HCT116 (cell line): Measurements from ENCODE around the gene OR1N2. TPM values are rescaled to one million over a fixed set of nuclear protein-coding genes. Genes with fewer than 3 reads are reported as not detected.

Experiments
- ATAC-seq: fragments of 200-7000 bp; cut with Tn5 transposase; 2 replicates; pipeline ENCODE4 v1.9.1; 2020; ENCODE audit warnings: mild to moderate bottlenecking, moderate library complexity
- BruUV-seq: library from RNA; stranded (reverse); fragments of 400-500 nt; replicated peaks from 2 replicates; lab custom pipeline; 2021; lab: Mats Ljungman, UMichigan
- CTCF ChIA-PET: fragments of 300-600 bp; sonication (Branson Sonifier 250); formaldehyde crosslinking; loops from one replicate; lab custom pipeline; 2021; ENCODE audit warnings: antibody characterized with exemption; lab: Charles Lee
- POLR2A ChIA-PET: fragments of 300-600, 350-600 bp; sonication (Branson Sonifier 250); formaldehyde crosslinking; loops from one replicate; lab custom pipeline; 2021; ENCODE audit warnings: antibody characterized with exemption; lab: Charles Lee
- RAD21 ChIA-PET, 2 experiments: fragments of 300-600 bp; sonication (Branson Sonifier 250); formaldehyde crosslinking; loops; one replicate each; lab custom pipeline; 2023; ENCODE audit warnings: low total read pairs in 2 of 2; ENCODE audit not compliant: uncharacterized antibody in 2 of 2, unreplicated experiment in 2 of 2, low non-redundant PET in 1 of 2; lab: Charles Lee
- DNase-seq: peaks from one replicate; pipeline ENCODE4 v3.0.0-alpha.2; 2010; ENCODE audit warnings: low read depth, low spot score
- H2AFZ ChIP-seq: fragments of 200-600 bp; shearing (Covaris generic), sonication (generic); 2 replicates; pipeline ENCODE4 v1.6.1; 2017; ENCODE audit warnings: low read depth, mixed run types, mixed read lengths, antibody characterized with exemption, low read length; ENCODE audit not compliant: poor library complexity, severe bottlenecking
- H3K27ac ChIP-seq: 2 replicates; pipeline ENCODE4 v1.5.1; 2012; ENCODE audit warnings: low read depth, low read length
- H3K27me3 ChIP-seq: fragments of 200-600 bp; sonication (generic); 2 replicates; pipeline ENCODE4 v1.6.1; 2016; ENCODE audit warnings: mixed run types, low read length, mixed read lengths; ENCODE audit not compliant: insufficient read depth
- H3K36me3 ChIP-seq, 2 experiments: fragments of 200-500 bp in 1 of 2; fragments of 200-600 bp in 1 of 2; sonication (Bioruptor generic) in 1 of 2; sonication (generic) in 1 of 2; 2 replicates each; pipeline versions ENCODE4 v1.5.1 to v1.6.1; 2014 to 2016; ENCODE audit warnings: low read length in 2 of 2, inconsistent platforms in 1 of 2, mixed read lengths in 1 of 2, mixed run types in 1 of 2; ENCODE audit not compliant: insufficient read depth in 2 of 2, control insufficient read depth in 1 of 2
- H3K4me1 ChIP-seq, 2 experiments: fragments of 200-600 bp in 1 of 2; sonication (generic) in 1 of 2; 2 replicates each; pipeline versions ENCODE4 v1.5.1 to v1.6.1; 2012 to 2017; ENCODE audit warnings: low read length in 2 of 2, inconsistent platforms in 1 of 2, mild to moderate bottlenecking in 1 of 2, mixed read lengths in 1 of 2, mixed run types in 1 of 2, moderate library complexity in 1 of 2; ENCODE audit not compliant: insufficient read depth in 2 of 2, control insufficient read depth in 1 of 2
- H3K4me2 ChIP-seq: fragments of 200-600 bp; sonication (generic); 2 replicates; pipeline ENCODE4 v1.6.1; 2017; ENCODE audit warnings: mixed run types, low read length, mixed read lengths
- H3K4me3 ChIP-seq, 2 experiments: fragments of 200-600 bp in 1 of 2; sonication (generic) in 1 of 2; replicated peaks in 1 of 2; 2 replicates each; pipeline ENCODE4 v1.5.1; 2011 to 2016; ENCODE audit warnings: low read length in 2 of 2, control low read depth in 1 of 2, low read depth in 1 of 2, mild to moderate bottlenecking in 1 of 2, mixed read lengths in 1 of 2, mixed run types in 1 of 2
- H3K79me2 ChIP-seq: fragments of 200-600 bp; sonication (generic); 2 replicates; pipeline ENCODE4 v1.6.1; 2017; ENCODE audit warnings: mild to moderate bottlenecking, mixed run types, low read length, moderate library complexity, mixed read lengths; ENCODE audit not compliant: insufficient read depth
- H3K9ac ChIP-seq: fragments of 200-600 bp; sonication (generic); 2 replicates; pipeline ENCODE4 v1.6.1; 2016; ENCODE audit warnings: low read length, mixed read lengths
- H3K9me2 ChIP-seq: fragments of 200-600 bp; sonication (generic), shearing (Covaris generic); 2 replicates; pipeline ENCODE4 v1.6.1; 2017; ENCODE audit warnings: mixed run types, mild to moderate bottlenecking, moderate library complexity; ENCODE audit not compliant: insufficient read depth
- H3K9me3 ChIP-seq, 2 experiments: fragments of 200-500 bp in 1 of 2; fragments of 200-600 bp in 1 of 2; sonication (Bioruptor generic) in 1 of 2; sonication (generic) in 1 of 2; 2 replicates each; pipeline ENCODE4 v1.6.1; 2014 to 2017; ENCODE audit warnings: low read length in 2 of 2, mixed read lengths in 2 of 2, inconsistent platforms in 1 of 2, low read depth in 1 of 2, mild to moderate bottlenecking in 1 of 2, mixed run types in 1 of 2, moderate library complexity in 1 of 2; ENCODE audit not compliant: control insufficient read depth in 1 of 2, insufficient read depth in 1 of 2
- H4K20me1 ChIP-seq: fragments of 200-600 bp; sonication (generic), shearing (Covaris generic); 2 replicates; pipeline ENCODE4 v1.6.1; 2017; ENCODE audit warnings: mixed run types, mild to moderate bottlenecking, moderate library complexity; ENCODE audit not compliant: insufficient read depth
- ATF3 ChIP-seq: IDR thresholded peaks from 2 replicates; pipeline ENCODE4 v1.6.1; 2012
- CBX3 ChIP-seq: IDR thresholded peaks from 2 replicates; pipeline ENCODE4 v1.6.1; 2012; ENCODE audit warnings: low read depth
- EGR1 ChIP-seq: IDR thresholded peaks from 2 replicates; pipeline ENCODE4 v1.6.1; 2012; ENCODE audit warnings: low read depth
- ELF1 ChIP-seq: IDR thresholded peaks from 2 replicates; pipeline ENCODE4 v1.6.1; 2012; ENCODE audit warnings: low read depth, borderline replicate concordance
- EZH2phosphoT487 ChIP-seq: fragments of 200-600 bp; IDR thresholded peaks from 2 replicates; pipeline ENCODE4 v1.6.1; 2018; ENCODE audit warnings: antibody characterized with exemption, borderline replicate concordance
- FOSL1 ChIP-seq: IDR thresholded peaks from 2 replicates; pipeline ENCODE4 v1.6.1; 2012; ENCODE audit warnings: low read depth
- POLR2A ChIP-seq: IDR thresholded peaks from 2 replicates; pipeline ENCODE4 v1.7.0; 2011; ENCODE audit warnings: borderline replicate concordance; ENCODE audit not compliant: insufficient read depth, insufficient read length; ENCODE audit errors: extremely low read depth
- RAD21 ChIP-seq: IDR thresholded peaks from 2 replicates; pipeline ENCODE4 v1.6.1; 2012; ENCODE audit warnings: low read depth, mild to moderate bottlenecking
- SIN3A ChIP-seq: IDR thresholded peaks from 2 replicates; pipeline ENCODE4 v1.6.1; 2012; ENCODE audit warnings: low read depth
- SRF ChIP-seq: IDR thresholded peaks from 2 replicates; pipeline ENCODE4 v1.6.1; 2012; ENCODE audit warnings: low read depth
- ZFX ChIP-seq: fragments of 450-650 bp; IDR thresholded peaks from 2 replicates; pipeline ENCODE4 v1.6.1; 2017
- ZNF274 ChIP-seq: fragments of 200-500 bp; sonication (Bioruptor generic); IDR thresholded peaks from 2 replicates; pipeline ENCODE4 v1.6.1; 2014; ENCODE audit warnings: mild to moderate bottlenecking, low read depth, low read length, inconsistent platforms
- intact Hi-C: fragments of 100-400 bp; cut with micrococcal nuclease; formaldehyde crosslinking; loops from 2 replicates; pipeline ENCODE4 v1.10.0; 2022
- total RNA-seq: library from RNA; stranded (reverse); gene quantifications from one replicate; pipeline ENCODE4 v1.2.1, GENCODE V29; 2021; ENCODE audit not compliant: unreplicated experiment
- TF ChIP-seq, protein P1 (sequence below): IDR thresholded peaks from 2 replicates; pipeline ENCODE4 v1.6.1; 2011; ENCODE audit warnings: mild to moderate bottlenecking, low read length, moderate library complexity; ENCODE audit not compliant: insufficient replicate concordance; ENCODE audit errors: extremely low read depth
- TF ChIP-seq, protein P2 (sequence below): IDR thresholded peaks from 2 replicates; pipeline ENCODE4 v1.6.1; 2012
- TF ChIP-seq, protein P3 (sequence below): IDR thresholded peaks from 2 replicates; pipeline ENCODE4 v1.6.1; 2012; ENCODE audit warnings: low read depth

OR1N2 gene
- total RNA-seq, 1 experiment from 2014 or later, result not detected

GRCh38 chr9:122546196-122546595, 6.7 kb upstream of the OR1N2 start:
- ATAC-seq, result no peak
- Histone ChIP-seq H3K4me1 (no peaks in the 10 kb centered on the region), H3K27me3 (peaks cover 25% of the 10 kb centered on the region), H3K9me3 (no peaks in the 10 kb centered on the region), H3K27ac (no peak overlapping the region), H3K4me3 (no peak overlapping the region), H4K20me1 (no peaks in the 10 kb centered on the region), H3K9ac (no peak overlapping the region), H3K79me2 (no peaks in the 10 kb centered on the region), H3K4me2 (no peak overlapping the region), H3K36me3 (no peaks in the 10 kb centered on the region), H2AFZ (no peak overlapping the region), H3K9me2 (no peaks in the 10 kb centered on the region)
- BruUV-seq, result no TSS peak
- POLR2A ChIA-PET, result no interaction called here
- CTCF ChIA-PET, result no interaction called here
- intact Hi-C loops, result no loop called here
- RAD21 ChIA-PET, result no interaction called here
- DNase-seq, result no peak
- TF ChIP-seq, protein P1, sequence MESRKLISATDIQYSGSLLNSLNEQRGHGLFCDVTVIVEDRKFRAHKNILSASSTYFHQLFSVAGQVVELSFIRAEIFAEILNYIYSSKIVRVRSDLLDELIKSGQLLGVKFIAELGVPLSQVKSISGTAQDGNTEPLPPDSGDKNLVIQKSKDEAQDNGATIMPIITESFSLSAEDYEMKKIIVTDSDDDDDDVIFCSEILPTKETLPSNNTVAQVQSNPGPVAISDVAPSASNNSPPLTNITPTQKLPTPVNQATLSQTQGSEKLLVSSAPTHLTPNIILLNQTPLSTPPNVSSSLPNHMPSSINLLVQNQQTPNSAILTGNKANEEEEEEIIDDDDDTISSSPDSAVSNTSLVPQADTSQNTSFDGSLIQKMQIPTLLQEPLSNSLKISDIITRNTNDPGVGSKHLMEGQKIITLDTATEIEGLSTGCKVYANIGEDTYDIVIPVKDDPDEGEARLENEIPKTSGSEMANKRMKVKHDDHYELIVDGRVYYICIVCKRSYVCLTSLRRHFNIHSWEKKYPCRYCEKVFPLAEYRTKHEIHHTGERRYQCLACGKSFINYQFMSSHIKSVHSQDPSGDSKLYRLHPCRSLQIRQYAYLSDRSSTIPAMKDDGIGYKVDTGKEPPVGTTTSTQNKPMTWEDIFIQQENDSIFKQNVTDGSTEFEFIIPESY, result no peak
- no peak for TF ChIP-seq POLR2A
- TF ChIP-seq EZH2phosphoT487, result no peak
- TF ChIP-seq FOSL1, result no peak
- TF ChIP-seq CBX3, result no peak
- TF ChIP-seq EGR1, result no peak
- TF ChIP-seq, protein P2, sequence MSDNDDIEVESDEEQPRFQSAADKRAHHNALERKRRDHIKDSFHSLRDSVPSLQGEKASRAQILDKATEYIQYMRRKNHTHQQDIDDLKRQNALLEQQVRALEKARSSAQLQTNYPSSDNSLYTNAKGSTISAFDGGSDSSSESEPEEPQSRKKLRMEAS, result no peak
- TF ChIP-seq, protein P3, sequence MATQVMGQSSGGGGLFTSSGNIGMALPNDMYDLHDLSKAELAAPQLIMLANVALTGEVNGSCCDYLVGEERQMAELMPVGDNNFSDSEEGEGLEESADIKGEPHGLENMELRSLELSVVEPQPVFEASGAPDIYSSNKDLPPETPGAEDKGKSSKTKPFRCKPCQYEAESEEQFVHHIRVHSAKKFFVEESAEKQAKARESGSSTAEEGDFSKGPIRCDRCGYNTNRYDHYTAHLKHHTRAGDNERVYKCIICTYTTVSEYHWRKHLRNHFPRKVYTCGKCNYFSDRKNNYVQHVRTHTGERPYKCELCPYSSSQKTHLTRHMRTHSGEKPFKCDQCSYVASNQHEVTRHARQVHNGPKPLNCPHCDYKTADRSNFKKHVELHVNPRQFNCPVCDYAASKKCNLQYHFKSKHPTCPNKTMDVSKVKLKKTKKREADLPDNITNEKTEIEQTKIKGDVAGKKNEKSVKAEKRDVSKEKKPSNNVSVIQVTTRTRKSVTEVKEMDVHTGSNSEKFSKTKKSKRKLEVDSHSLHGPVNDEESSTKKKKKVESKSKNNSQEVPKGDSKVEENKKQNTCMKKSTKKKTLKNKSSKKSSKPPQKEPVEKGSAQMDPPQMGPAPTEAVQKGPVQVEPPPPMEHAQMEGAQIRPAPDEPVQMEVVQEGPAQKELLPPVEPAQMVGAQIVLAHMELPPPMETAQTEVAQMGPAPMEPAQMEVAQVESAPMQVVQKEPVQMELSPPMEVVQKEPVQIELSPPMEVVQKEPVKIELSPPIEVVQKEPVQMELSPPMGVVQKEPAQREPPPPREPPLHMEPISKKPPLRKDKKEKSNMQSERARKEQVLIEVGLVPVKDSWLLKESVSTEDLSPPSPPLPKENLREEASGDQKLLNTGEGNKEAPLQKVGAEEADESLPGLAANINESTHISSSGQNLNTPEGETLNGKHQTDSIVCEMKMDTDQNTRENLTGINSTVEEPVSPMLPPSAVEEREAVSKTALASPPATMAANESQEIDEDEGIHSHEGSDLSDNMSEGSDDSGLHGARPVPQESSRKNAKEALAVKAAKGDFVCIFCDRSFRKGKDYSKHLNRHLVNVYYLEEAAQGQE, result no peak
- TF ChIP-seq ZFX, result no peak
- no peak for TF ChIP-seq ELF1
- no peak for TF ChIP-seq ZNF274
- no peak for TF ChIP-seq SIN3A
- TF ChIP-seq RAD21, result no peak
- no peak for TF ChIP-seq ATF3
- TF ChIP-seq SRF, result no peak
